CD4-positive, alpha-beta T cell treated with Interleukin-1 beta for 1 hour (primary cell): ENCODE results near the gene PIGV.
A peak's percentile ranks its signal among the peaks of the same experiment; 100 is the strongest.

Experiments
- DNase-seq, 2 donors: peaks; one replicate each; pipeline ENCODE4 v3.0.0-alpha.2; 2020 to 2022

Gene PIGV

DNA sequence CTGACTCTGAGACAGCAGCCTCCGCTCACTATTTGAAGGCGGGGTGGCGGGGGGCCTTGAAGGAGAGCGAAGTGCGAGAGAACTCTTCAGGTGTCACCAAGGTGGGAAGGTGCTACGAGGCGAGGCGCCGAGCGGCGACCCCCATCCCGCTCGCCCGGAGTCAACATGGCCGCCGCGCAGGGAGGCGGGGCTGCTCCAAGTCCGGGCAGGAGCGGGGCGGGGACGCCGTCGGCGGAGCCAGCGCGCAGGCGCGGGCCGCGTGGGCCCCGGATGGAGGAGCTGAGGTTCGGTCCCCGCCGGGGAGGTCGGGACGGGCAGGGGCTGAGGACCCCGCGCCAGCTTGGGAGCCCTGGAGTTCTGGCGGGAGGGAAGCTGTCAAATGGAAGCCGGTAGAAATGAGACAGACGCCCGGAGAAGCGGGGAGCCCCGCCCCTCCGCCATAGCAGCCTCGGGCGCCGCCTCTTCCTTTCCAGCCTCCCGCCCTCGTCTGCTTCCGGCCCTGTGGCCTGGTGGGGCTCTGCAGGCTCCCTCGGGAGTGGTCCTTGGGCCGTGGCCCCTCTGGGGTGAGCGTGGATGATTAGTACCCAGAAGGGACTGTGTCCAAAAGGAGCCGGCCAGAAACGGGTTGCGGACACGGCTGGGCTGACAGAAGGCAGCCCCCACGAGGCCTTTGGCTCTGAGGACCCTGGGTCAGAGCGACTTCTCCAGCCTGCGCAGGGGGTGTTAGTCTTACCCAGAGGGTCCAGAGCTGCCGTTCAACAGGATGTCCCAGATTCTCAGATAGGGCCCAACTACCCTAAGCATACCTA is at the start of gene PIGV:
TSS of gene PIGV (plus strand) at position 245 of the 809 bp plus-strand sequence. CDS start 2,866 bp downstream, outside the sequence.
- peak; percentile 87 to 88 for DNase-seq

DNA sequence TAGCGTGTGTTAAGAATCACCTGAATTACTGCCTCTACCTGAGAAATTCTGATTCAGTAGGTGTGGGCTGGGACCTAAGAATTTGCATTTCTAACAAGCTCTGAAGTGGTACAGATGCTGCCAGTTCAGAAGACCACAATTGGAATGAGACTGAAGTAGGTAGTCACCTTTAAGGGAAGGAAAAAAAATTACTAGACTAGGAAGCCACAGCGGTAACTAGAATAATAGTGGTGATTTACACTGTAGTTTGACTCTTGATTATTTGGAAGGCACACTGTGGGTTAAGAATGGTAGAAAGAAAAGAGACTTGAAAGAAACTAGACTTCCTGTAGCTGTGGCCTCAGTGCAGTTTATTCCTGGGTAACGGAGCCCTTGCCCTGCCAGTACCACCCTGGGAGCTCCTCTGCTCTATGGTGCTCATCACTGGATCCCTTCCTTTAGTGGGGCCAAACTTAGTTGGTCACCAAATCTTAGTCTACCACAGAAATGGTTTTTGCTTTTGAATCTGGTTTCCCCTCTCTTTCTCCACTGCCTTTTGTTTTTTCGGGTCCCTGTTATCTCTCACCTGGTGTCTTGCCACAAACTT is 48.3 kb upstream of the PIGV start:
- peak in 1 of 2 donors; percentile 24 for DNase-seq

DNA sequence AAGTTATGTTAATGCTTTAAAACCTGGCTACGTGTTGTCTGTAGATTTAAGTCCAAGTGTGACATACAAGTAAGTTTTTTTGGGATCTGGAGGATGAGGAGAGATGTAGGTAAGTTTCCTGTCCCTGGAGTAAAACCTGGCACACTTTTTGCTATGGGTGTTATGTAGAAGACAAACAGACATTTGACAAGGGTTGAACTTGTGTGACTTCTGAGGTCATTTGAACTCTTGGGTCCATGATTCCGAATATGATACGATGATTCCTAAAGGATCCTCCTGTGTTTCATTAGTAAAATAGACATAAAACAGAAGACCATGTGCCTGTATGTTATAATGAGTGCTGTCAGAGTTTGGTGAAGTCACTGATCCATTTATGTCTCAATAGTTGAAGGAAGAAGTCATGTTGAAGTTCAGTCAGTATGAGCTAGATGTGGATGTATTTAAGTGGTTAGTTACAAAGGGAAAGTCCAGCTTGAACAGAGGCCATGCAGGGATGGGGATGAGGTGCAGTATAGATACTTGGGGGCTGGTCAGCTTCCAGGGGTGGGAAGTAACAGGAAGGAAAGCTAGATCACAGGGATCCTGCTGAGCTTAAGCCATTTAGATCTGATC is 47.6 kb upstream of the PIGV start:
- DNase-seq = no peak

DNA sequence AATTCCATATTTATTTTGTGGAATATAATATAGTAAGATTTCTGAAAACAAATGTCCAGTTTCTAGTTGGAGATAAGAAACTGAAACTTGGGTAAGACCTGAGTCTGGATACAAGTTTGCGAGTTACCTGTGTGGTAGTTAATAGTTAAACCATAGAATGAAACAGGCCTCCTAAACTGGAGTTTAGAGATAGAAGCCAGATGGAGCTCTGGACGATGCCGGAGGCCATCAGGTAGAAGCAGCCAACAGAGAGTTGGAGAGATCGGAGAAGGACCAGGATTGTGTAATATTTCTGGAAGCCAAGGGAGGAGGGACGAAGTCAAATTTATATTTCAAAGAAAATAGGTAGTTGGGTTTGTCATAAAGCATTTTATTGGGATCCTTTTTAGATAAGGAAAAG is 46.8 kb upstream of the PIGV start:
- no peak for DNase-seq

DNA sequence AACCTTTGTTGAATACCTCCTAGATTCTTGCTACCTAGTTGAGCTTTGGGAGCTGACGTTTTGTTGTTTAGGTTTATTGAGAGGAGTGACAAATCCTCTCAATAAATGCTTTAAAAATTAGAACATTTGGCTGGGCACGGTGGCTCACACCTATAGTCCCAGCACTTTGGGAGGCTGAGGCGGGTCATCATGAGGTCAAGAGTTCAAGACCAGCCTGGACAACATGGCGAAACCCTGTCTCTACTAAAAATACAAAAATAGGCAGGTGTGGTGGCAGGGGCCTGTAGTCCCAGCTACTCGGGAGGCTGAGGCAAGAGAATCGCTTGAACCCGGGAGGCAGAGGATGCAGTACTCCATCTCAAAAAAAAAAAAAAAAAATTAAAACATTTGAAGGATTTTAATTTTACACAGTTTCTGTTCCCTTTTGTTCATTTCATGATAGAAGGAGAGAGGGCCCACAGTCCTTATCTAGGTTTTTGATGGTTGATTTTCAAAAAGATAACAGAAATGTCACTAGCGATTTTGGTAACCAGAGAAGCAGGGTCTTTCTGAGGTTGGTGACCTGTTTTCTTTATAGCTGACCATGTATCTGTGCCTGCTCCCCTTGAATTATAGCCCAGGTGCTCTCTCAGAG is 44.2 kb upstream of the PIGV start:
- no peak for DNase-seq

DNA sequence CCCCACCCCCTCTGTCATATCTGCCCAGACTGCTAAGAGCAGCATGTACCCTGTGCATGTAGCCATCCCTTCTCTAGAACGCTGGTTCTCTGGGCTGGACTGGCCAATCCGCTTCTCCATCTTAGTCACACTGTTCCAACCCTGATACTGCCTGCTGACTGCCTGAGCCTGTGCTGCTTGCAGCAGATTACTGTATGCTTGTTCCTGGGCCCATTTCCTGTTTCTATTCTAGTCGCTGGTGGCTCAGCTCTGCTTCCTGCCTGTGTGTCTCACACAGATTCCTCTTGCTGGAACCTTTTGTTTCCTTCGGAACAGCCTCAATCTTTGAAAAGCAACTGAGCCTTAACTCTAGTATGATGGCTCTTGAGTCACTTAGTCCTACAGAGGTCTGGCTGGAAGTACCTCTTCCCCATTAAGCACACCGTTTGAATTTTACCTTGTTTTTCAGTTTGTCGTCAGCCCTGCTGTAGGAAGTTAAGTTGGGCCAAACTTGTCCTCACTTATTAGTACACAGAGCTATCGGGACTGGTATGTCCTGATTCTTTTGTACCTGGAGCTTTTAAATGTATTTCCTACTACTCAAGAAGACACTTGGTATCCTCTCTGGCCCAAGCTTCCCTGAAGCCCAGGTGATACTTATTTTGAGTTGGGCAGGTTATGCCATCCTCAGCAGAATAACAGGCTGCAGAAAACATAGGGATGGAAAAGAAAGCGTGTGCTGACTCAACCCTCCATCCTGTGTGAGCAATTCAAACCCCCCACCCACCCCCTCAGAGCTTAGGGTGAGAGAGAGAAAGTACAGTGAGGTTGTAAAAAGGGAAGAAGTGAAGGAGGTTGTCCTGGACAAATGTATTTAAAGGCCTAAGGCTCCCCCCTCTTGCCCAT is 43.4 kb upstream of the PIGV start:
- DNase-seq = peak; percentile 89 to 92

DNA sequence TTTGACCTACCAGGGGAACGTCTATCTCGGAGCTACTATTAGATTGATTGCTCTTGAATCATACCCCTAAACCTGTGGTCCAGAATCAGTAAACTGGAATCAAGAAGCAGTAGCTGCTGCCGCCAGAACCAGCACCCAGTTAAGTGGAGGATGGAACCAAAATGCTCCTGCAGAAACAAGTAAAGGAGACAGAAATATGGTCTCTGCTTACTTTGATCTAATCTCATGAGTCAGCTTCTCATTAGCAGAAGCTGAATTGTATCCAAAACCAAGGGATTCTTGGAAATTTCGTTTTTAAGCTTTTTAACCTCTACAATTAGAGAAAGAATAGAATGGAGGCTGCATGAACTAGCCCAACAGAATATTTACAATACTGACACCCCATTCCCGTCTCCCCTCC is 42.6 kb upstream of the PIGV start:
- DNase-seq = no peak

DNA sequence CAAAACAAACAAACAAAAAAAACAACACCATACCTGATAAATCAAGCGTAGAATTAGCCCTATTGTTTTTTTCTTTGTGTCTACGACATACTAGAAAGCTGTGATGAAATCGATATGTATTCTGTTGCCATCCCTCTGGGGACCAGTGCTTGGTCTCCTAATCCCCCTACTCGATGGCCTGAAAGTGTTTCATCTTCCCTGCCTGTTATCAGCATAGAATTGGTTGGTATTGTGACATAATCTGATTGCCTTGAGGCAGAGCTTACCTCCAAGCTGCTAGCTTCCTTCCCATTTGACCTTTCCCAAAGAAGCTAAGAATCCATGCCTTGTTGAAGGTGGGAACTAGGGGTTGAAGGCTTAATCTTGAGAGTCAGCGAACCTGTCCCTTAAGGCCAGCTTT is 40.7 kb upstream of the PIGV start:
- no peak for DNase-seq

DNA sequence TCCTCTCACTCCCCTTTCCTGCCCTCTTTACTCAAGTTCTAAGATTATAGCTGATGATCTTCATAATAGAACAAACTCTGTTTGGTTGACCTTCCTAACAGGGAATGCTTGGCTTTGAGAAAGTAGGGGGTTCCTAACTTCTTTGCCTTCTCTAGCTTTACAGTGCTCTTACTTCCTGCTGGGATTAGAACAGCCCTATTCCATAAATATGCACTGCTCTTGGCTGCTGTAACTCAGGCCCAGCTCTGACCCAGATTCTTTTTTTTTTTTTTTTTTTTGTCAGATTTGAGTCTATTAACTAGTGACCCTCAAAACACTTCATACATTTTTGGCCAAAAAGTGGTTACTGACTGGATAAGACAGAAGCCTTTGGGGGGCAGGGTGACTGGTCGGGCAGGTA is 39.4 kb upstream of the PIGV start:
- no peak for DNase-seq

DNA sequence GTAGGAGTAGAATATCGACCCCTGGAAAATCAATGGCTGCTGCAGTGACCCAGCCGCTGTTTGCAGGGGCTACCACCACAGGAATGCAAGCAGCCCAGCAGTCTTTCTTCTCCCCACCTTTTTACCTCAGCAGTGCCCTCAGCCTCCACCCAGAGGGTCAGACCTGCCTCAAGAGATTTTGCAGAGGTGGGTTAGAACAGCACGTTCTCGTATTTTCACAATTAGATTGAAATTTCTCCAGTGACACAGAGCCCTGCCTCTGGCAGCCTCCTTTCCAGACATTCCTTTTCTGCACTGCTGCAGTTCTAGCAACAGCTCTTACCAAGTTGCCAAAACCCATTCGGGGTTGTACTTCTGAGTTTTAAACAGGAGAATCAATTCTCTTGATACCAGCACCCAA is 38.3 kb upstream of the PIGV start:
- DNase-seq = no peak

DNA sequence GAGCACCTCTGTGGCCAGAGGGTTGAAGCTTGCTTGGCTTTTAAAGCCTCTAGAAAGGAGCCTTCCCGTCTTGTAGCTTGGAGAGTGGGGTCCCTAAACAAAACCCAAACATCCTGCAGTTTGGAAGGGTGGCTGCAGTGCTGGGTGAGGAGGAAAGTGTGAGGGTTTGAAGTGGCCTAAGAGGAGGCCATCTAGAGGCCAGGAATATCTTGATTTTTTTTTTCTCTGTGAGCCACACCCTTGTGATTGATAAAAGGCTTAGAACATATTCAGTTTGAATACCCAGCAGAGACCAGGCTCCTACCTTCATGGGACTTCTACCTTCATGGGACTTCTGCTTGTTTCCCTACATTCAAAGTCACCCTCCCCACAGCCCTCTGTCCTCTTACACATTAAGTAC is 37.3 kb upstream of the PIGV start:
- no peak for DNase-seq

DNA sequence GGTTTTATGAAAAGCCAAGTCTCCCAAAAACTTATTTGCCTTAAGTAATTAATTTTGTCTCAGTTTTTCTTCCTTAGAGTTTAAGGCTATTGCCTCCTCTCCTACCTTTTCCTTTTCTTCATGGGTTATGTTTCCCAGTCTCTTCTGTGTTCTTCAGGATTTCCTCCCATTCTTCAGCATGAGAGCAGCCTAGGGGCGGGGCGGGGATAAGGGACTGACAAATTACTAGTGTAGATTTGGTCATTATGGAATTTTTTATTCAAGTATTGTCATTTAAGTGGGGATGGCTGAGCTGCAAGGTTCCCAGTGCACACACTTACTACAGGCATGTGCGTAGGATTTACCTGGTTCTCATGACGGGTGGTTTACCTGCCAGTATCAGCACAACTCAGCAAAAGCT is 35.2 kb upstream of the PIGV start:
- DNase-seq = no peak

DNA sequence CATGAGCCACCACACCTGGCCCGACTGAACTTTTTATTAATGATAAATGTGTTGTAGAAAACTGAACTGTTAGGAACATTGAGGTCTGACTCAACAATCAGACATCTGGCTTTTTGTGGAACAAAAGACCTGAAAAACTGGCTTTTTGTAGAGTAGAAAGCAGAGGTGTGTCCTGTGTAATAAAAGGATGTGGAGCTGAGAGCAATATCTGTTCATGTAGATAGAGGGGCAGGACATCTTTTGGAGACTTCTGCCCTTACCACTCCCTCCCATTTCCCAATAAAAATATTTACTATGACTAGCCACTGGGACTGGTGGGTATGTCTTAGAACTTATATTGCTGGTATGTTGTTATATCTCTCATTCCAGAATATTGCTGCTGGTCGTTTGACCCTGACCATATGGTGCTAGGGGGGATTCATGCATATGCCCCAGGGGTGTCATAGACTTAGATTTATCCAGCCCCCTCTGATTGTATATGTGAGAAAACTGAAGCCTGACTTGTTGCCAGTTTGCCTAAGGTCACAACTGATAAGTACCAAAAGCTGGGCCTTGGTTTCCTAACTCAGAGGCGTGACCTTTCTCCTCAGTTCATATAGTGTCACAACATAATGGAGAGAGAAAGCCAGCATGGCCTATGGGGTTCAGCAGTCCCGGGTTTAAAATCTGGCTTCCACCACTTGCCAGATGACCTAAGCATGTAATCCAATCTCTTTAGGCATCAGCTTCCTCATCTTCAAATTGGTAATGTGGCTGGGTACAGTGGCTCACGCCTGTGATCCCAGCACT is 33.5 kb upstream of the PIGV start:
- no peak for DNase-seq

DNA sequence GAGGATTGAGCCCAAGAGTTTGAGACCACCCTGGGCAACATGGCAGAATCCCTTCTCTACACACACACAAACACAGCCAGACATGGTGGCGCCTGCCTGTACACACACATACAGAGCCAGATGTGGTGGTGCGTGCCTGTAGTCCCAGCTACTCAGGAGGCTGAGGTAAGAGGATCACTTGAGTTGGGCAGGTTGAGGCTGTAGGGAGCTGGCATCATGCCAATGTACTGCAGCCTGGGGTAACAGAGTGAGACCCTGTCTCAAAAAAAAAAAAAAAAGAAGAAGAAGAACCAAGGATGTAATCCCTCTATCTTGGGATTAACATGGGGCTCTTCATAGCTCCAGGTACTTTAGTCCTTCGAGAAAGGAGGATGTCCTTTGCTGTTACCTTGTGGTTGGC is 29.4 kb upstream of the PIGV start:
- no peak for DNase-seq

DNA sequence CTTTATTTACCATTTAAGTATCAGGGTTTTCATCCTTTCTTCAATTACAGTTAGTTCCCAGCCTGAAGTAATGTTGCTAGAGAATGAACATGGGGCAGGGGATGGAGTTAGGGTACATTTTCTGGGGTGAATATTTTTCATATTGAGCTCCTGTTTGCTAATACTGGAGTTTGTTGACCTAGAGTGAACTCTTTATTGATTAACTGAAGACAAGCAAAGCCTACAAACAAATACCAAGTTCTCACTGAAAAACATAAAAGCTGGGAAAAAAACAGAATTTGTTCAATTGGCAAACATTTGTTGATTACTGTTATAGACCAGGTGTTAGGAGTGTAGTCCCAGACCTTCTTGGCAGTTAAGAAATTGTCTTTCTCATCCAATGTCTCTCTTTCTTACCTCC is 28.2 kb upstream of the PIGV start:
- no peak for DNase-seq

DNA sequence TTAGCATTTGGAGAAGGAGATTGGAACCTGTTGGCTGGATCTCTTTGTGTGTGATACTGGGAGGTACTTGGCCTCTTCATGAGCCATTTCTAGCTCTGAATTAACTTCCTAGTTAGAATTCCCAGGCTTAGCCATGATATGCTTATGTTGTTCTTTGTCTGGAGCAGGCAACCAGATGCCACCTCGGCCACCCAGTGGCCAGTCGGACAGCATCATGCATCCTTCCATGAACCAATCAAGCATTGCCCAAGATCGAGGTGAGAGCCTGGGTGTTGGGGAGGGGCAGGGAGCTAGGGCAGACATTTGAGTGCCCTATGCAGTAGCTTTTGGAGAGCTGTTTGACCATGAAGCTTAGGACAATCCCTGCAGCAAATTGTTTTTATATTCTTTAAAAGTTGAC is 26.5 kb upstream of the PIGV start:
- no peak for DNase-seq

DNA sequence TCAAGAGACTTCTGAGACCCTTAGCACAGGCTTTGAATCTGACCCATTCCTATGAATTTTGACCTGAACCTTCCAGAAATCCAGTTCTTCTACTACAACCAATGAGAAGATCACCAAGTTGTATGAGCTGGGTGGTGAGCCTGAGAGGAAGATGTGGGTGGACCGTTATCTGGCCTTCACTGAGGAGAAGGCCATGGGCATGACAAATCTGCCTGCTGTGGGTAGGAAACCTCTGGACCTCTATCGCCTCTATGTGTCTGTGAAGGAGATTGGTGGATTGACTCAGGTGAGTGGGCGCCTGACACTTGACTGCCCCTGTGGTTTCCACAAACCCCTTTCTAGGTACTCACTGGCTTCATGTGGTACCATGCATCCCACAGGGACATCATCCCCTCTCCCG is 20.0 kb upstream of the PIGV start:
- DNase-seq = no peak

DNA sequence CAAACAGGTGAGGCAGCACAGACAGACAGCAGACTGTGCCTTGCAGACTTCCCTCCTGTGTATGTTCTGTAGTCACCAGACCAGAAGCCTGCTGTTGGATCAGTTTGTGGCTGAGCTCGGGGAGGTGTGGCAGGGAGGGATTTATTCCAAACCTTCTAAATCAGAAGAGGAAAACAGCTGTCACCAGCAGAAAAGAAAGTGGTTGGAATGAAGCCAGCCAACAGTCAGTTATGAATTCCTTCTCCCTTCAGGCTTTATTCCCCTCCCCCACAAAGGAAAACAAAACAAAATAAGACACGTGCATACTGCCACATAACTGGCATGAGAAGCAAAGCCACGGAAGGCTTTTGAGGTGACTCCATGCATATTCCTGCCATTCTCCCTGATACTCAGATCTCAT is 19.0 kb upstream of the PIGV start:
- DNase-seq = no peak

DNA sequence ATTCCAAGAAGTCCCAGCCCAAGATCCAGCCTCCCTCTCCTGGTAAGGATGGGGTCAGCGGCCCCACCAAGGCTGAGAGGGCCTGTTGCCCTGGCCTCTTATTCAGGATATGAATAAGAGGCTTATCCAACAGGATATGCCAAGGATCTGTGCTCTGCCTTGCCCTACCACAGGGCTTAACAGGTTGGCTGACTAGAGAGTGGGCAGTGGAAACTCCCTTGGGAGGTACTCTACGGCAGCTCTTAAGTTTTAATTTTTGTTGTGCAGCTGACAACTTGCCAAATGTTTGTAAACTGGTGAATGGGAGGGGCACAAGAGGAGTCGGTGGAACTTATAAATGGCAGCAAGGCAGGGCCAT is 16.5 kb upstream of the PIGV start:
- no peak for DNase-seq

DNA sequence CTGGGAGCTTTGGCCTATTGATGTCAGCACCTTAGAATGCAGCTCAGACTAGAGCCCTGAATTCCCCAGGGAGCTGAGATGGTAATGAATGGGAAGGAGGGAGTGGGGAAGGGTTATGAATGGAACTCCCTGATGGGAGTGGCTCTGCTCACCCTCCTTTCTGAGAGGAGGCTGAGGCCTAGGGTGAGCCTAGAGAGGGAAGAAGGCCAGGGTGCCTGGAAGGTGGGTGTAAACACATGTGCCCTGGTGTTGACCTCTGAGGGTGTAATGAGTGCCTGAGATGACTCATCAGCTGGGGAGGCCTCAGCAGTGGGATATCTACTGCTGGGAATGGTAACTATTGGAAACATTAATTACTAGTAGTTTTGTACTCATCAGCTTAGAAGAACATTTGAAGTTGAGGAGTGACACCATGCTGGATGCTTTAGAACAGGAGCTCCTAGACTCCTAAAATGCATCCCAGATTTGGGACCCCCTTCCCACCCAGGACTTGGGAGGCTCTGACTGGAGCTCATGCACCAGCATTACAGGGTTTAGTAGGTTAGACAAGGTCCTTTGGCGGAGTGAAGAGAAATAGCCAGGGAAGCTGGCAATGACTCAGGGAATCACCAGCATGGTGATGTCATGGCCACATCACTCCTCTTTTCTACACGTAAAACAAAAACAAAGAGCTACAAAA is 16.0 kb upstream of the PIGV start:
- no peak for DNase-seq

DNA sequence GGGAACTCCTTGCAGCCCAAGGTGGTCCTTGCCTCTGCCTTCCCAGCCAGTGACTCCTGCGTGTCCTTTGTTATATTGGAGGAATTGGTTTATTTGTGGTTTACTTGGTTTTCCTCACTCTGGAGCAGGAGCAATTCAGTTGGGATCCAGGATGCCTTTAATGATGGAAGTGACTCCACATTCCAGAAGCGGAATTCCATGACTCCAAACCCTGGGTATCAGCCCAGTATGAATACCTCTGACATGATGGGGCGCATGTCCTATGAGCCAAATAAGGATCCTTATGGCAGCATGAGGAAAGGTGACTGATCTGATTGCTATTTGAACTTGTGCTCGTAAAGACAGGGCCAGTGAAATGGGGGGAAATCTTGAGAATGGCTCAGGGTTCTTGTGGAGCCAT is 15.1 kb upstream of the PIGV start:
- no peak for DNase-seq

DNA sequence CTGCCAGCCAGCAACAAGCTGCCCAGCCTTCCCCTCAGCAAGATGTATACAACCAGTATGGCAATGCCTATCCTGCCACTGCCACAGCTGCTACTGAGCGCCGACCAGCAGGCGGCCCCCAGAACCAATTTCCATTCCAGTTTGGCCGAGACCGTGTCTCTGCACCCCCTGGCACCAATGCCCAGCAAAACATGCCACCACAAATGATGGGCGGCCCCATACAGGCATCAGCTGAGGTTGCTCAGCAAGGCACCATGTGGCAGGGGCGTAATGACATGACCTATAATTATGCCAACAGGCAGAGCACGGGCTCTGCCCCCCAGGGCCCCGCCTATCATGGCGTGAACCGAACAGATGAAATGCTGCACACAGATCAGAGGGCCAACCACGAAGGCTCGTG is 13.3 kb upstream of the PIGV start:
- DNase-seq = no peak
